Measurements from ENCODE around the gene B3GNT4.
"Not testable (repeated sequence)": the region's sequence is repeated elsewhere in the genome, so short reads cannot be mapped to it uniquely, and the experiment has no call there.

Gene B3GNT4

DNA sequence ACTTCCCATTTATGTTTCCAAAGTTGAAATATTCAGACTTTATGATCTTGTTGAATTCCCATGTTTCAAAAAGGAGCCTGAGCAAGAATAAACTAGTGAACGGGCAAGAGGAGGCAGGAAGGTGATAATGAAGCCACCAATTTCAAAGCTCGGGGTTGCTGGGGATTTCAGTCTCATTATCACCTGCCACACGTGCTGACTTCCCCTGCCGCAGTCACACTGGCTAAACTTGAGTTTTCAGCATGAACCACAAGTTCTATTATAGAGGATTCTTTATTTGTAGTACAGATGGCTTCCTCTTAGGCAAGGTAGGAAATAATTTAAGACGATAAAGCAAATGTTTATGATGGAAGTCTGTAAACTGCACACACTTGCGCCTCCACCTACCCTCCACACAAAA lies 40.5 kb downstream of the B3GNT4 start:
- Histone ChIP-seq H3K9ac (ENCODE audit: insufficient read length) (no peak overlapping the region), H3K36me3 (ENCODE audit: insufficient read depth, low read length) (no peaks in the 10 kb centered on the region), H3K27ac (no peak overlapping the region), H3K4me3 (no peak overlapping the region), H3K9me3 (ENCODE audit: low read depth, low read length) (no peaks in the 10 kb centered on the region)
- TF ChIP-seq POLR2AphosphoS5 (IDR thresholded peaks at IDR 0.05; ENCODE audit: borderline replicate concordance, low read depth, low read length) (no peak), EZH2 (IDR thresholded peaks at IDR 0.05) (no peak), FOXP2 (optimal IDR thresholded peaks at IDR 0.05; ENCODE audit: control extremely low read depth, extremely low read length, insufficient read depth) (no peak)
- DNase-seq (ENCODE audit: low read depth, low spot score): no peak

DNA sequence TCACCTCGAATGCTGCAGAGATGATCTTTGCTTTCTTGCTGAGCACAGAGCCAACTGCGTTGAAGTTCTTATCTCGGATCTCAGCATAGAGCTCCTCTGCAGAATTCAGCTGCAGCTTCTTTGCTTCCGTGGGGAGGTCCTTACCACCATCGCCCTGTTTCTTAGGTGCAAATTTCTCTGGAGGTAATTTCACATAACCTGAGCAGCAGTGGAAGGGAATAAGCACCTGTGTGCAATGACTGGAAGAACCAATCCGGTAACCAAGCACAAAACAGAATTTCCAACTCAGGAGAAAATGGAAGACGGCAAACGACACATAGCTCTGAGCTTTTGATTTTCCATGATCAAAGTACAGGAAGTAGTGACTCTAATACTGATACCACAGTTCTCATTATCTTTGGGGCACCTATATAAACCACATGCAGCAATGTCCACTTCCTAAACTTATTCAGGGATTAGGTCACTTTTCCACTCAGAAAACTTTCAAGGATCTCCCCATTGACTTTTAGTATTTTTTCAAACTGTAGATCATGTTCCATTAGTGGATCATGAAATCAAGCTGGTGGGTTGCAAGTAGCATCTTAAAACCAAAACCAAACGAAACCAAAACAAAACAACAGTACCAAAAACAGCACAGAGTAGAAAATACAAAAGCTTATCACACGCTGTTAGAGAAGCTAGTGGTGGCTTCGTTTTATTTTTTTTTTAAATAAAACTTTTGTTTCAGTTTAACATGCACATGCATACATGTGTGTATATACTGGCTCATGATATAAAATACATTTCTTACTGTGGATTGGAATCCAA lies 41.3 kb downstream of the B3GNT4 start:
- no peak overlapping the region for H3K9ac ChIP-seq (ENCODE audit: insufficient read length)
- DNase-seq (ENCODE audit: low read depth, low spot score): no peak
- no peak overlapping the region for H3K4me3 ChIP-seq
- H3K36me3 ChIP-seq (ENCODE audit: insufficient read depth, low read length): 0 out of 2 replicates have a peak, but pooled peaks cover 2% of the 10 kb centered on the region
- H3K9me3 ChIP-seq (ENCODE audit: low read depth, low read length): no peaks in the 10 kb centered on the region
- H3K27ac ChIP-seq: no peak overlapping the region
- TF ChIP-seq FOXP2 (optimal IDR thresholded peaks at IDR 0.05; ENCODE audit: control extremely low read depth, extremely low read length, insufficient read depth) (no peak), POLR2AphosphoS5 (IDR thresholded peaks at IDR 0.05; ENCODE audit: borderline replicate concordance, low read depth, low read length) (no peak), EZH2 (IDR thresholded peaks at IDR 0.05) (no peak)

- 0 out of 2 replicates have a peak, but pooled peaks cover 6% of the 10 kb centered on the region for H3K36me3 ChIP-seq (ENCODE audit: insufficient read depth, low read length)
Observed at GRCh38 chr12:122245553-122245952, 42.0 kb downstream of the B3GNT4 start.

DNA sequence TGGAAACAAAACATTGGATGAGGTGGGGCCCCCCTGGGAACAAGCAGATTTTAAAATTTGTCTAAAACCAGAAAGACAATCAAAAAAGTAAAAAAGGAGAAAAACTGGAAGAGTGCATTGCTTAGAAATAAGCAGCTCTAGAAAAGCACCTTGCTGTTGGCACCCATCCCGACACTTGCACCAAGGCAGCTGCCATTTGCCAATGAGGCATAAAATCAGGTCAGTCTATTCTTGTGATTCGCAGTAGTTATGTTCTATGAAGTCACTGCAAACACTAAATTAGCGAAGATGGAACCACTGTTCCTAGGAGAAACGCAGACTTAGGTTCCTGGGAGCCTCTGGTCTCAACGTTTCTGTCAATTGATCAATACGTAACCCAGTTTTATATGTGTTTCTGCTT lies 46.5 kb downstream of the B3GNT4 start:
- no peak for DNase-seq (ENCODE audit: low read depth, low spot score)
- Histone ChIP-seq H3K4me3 (no peak overlapping the region), H3K36me3 (ENCODE audit: insufficient read depth, low read length) (0 out of 2 replicates have a peak, but pooled peaks cover 6% of the 10 kb centered on the region), H3K9ac (ENCODE audit: insufficient read length) (no peak overlapping the region), H3K9me3 (ENCODE audit: low read depth, low read length) (no peaks in the 10 kb centered on the region), H3K27ac (no peak overlapping the region)
- TF ChIP-seq FOXP2 (optimal IDR thresholded peaks at IDR 0.05; ENCODE audit: control extremely low read depth, extremely low read length, insufficient read depth): no peak
- TF ChIP-seq EZH2 (IDR thresholded peaks at IDR 0.05): no peak
- TF ChIP-seq POLR2AphosphoS5 (IDR thresholded peaks at IDR 0.05; ENCODE audit: borderline replicate concordance, low read depth, low read length): no peak

More at GRCh38 chr12:122245553-122245952, 42.0 kb downstream of the B3GNT4 start:
- H3K9me3 ChIP-seq (ENCODE audit: low read depth, low read length): no peaks in the 10 kb centered on the region
- H3K9ac ChIP-seq (ENCODE audit: insufficient read length): no peak overlapping the region
- no peak for DNase-seq (ENCODE audit: low read depth, low spot score)
- H3K27ac ChIP-seq: no peak overlapping the region
- TF ChIP-seq EZH2 (IDR thresholded peaks at IDR 0.05): no peak
- TF ChIP-seq POLR2AphosphoS5 (IDR thresholded peaks at IDR 0.05; ENCODE audit: borderline replicate concordance, low read depth, low read length): no peak
- no peak for TF ChIP-seq FOXP2 (optimal IDR thresholded peaks at IDR 0.05; ENCODE audit: control extremely low read depth, extremely low read length, insufficient read depth)
- H3K4me3 ChIP-seq: no peak overlapping the region

- Histone ChIP-seq H3K9ac (ENCODE audit: insufficient read length) (no peak overlapping the region), H3K36me3 (ENCODE audit: insufficient read depth, low read length) (0 out of 2 replicates have a peak, but pooled peaks cover 6% of the 10 kb centered on the region), H3K9me3 (ENCODE audit: low read depth, low read length) (no peaks in the 10 kb centered on the region), H3K4me3 (no peak overlapping the region), H3K27ac (no peak overlapping the region)
- TF ChIP-seq POLR2AphosphoS5 (IDR thresholded peaks at IDR 0.05; ENCODE audit: borderline replicate concordance, low read depth, low read length) (no peak), FOXP2 (optimal IDR thresholded peaks at IDR 0.05; ENCODE audit: control extremely low read depth, extremely low read length, insufficient read depth) (no peak)
- DNase-seq (ENCODE audit: low read depth, low spot score): no peak
Observed at GRCh38 chr12:122250536-122250935, 47.0 kb downstream of the B3GNT4 start.

- not testable (repeated sequence) for H3K4me3 ChIP-seq; H3K27ac ChIP-seq; DNase-seq (ENCODE audit: low read depth, low spot score); H3K9me3 ChIP-seq (ENCODE audit: low read depth, low read length); H3K9ac ChIP-seq (ENCODE audit: insufficient read length)
- H3K36me3 ChIP-seq (ENCODE audit: insufficient read depth, low read length): peaks cover 22% of the 10 kb centered on the region
Observed at GRCh38 chr12:122258462-122258861, 55.0 kb downstream of the B3GNT4 start.
